NCI-H1694 treated with DMSO at 0.1 percent for 48 hours (cell line): ENCODE results near the gene GAL3ST3.
A peak's percentile ranks its signal among the peaks of the same experiment; 100 is the strongest.
"Not testable (repeated sequence)": the region's sequence is repeated elsewhere in the genome, so short reads cannot be mapped to it uniquely, and the experiment has no call there.

Experiments used
- DNase-seq: peaks from one replicate; lab custom pipeline; 2025; lab: John Stamatoyannopoulos, UW

The GAL3ST3 gene

GRCh38 chr11:66044757-66045156, 4.2 kb downstream of the GAL3ST3 start:
- no peak for DNase-seq

GRCh38 chr11:66042996-66043906, 5.7 kb downstream of the GAL3ST3 start:
- DNase-seq, result no peak

- DNase-seq, result no peak
Observed at GRCh38 chr11:66042227-66042995, 6.5 kb downstream of the GAL3ST3 start.

- DNase-seq, result no peak
Observed at GRCh38 chr11:66039765-66040164, 9.2 kb downstream of the GAL3ST3 start.

- no peak for DNase-seq
Observed at GRCh38 chr11:66037327-66037726, 11.6 kb downstream of the GAL3ST3 start.

- no peak for DNase-seq
Observed at GRCh38 chr11:66036334-66036710, 12.6 kb downstream of the GAL3ST3 start.

- DNase-seq, result no peak
Observed at GRCh38 chr11:66035653-66036333, 13.2 kb downstream of the GAL3ST3 start.

GRCh38 chr11:66032957-66033735, 15.8 kb downstream of the GAL3ST3 start:
- no peak for DNase-seq

- DNase-seq, result no peak
Observed at GRCh38 chr11:66026017-66026529, 22.9 kb downstream of the GAL3ST3 start, which contains the start of gene CATSPER1. TSS of gene CATSPER1 (minus strand) at chr11:66026479. CDS start at chr11:66026379, 100 bp downstream.

GRCh38 chr11:66023186-66023440, 25.8 kb downstream of the GAL3ST3 start:
- DNase-seq, result not testable (repeated sequence)

- peak; percentile 44 for DNase-seq
Observed at GRCh38 chr11:66022401-66023185, 26.4 kb downstream of the GAL3ST3 start.

- no peak for DNase-seq
Observed at GRCh38 chr11:66020618-66021357, 28.2 kb downstream of the GAL3ST3 start.

GRCh38 chr11:66020212-66020611, 28.7 kb downstream of the GAL3ST3 start:
- DNase-seq, result no peak

- no peak for DNase-seq
Observed at GRCh38 chr11:66017321-66017720, 31.6 kb downstream of the GAL3ST3 start.

GRCh38 chr11:66016793-66017177, 32.2 kb downstream of the GAL3ST3 start:
- DNase-seq, result no peak

- DNase-seq, result peak; percentile 46
Observed at GRCh38 chr11:66015936-66016792, 32.8 kb downstream of the GAL3ST3 start.

GRCh38 chr11:66015454-66015881, 33.5 kb downstream of the GAL3ST3 start:
- DNase-seq, result no peak

GRCh38 chr11:66014804-66015453, 34.0 kb downstream of the GAL3ST3 start:
- no peak for DNase-seq

GRCh38 chr11:66013762-66014100, 35.2 kb downstream of the GAL3ST3 start:
- DNase-seq, result no peak
